D721Med (cell line): ENCODE results near the gene KRTAP4-7.

Source experiments
- DNase-seq: peaks from one replicate; pipeline ENCODE4 v3.0.0; 2011; ENCODE audit warnings: low spot score; ENCODE audit not compliant: insufficient read length
- FAIRE-seq: peaks from 2 replicates; lab custom pipeline; 2011; peaks lifted over from hg19 to GRCh38; lab: Jason Lieb, UNC
- TF ChIP-seq, protein P1 (sequence below): IDR thresholded peaks from 2 replicates; pipeline ENCODE4 v1.5.1; 2012; ENCODE audit warnings: mild to moderate bottlenecking, control low read depth; ENCODE audit not compliant: insufficient read depth; ENCODE audit errors: missing control alignments

The KRTAP4-7 gene

DNA sequence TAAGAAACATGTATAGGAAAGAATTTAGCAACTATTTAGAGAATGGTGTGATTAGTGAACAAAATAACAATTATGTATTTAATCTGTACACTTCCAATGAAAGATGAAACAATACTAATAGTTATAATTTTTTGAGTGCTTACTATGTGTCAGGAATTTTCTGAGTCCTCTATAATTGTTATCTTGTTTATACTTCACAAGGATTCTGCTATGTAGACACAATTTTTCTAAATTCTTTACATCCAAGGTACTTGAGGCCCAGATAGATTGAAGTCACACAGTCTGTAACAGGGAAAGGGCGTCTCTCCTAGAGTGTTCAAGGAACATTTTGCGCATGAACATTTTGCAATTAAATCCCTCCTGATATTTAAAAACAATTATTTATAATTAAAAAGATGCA, 41.1 kb downstream of the KRTAP4-7 start:
- TF ChIP-seq, protein P1, sequence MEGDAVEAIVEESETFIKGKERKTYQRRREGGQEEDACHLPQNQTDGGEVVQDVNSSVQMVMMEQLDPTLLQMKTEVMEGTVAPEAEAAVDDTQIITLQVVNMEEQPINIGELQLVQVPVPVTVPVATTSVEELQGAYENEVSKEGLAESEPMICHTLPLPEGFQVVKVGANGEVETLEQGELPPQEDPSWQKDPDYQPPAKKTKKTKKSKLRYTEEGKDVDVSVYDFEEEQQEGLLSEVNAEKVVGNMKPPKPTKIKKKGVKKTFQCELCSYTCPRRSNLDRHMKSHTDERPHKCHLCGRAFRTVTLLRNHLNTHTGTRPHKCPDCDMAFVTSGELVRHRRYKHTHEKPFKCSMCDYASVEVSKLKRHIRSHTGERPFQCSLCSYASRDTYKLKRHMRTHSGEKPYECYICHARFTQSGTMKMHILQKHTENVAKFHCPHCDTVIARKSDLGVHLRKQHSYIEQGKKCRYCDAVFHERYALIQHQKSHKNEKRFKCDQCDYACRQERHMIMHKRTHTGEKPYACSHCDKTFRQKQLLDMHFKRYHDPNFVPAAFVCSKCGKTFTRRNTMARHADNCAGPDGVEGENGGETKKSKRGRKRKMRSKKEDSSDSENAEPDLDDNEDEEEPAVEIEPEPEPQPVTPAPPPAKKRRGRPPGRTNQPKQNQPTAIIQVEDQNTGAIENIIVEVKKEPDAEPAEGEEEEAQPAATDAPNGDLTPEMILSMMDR, result no peak
- FAIRE-seq, result no peak

DNA sequence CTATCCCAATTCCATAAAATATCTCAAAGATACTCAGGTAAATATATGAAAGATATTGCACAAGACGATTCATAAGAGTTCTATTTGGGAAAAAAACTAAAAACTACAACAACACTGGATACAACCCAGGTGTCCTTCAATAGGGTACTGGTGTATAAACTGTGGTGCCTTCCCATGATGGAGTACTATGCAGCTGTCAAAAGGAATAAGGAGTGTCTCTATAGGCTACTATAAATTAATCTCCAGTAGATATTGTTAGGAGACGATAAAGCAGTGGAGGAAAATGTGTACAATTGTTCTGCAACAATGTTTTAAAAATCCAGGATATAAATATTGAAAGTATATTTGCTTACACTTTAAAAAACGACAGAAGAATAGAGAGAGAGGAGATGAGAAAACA, 42.5 kb downstream of the KRTAP4-7 start:
- FAIRE-seq (no peak), DNase-seq (no peak)
- TF ChIP-seq, protein P1, result no peak

More for the DNA sequence above, 41.1 kb downstream of the KRTAP4-7 start:
- DNase-seq, result no peak

DNA sequence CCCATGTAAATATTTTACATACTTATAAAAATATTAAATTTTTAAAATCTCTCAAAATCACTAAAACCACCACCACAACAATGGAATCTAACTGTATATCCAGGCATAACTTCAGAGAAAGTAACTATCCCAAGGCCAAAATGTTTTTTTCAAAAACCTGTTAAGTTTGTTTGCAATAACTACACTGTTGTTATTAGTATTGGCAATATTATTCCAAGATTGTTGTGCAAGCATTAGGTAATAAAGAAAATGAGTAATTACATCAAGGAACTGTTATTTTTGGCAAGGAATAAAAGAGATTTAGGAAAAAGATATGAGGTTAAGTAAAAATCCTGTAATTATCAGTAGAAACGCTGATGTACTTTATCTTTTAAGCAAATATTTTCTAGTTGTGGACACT, 43.4 kb downstream of the KRTAP4-7 start:
- FAIRE-seq (no peak), DNase-seq (no peak)
- TF ChIP-seq, protein P1, result no peak

DNA sequence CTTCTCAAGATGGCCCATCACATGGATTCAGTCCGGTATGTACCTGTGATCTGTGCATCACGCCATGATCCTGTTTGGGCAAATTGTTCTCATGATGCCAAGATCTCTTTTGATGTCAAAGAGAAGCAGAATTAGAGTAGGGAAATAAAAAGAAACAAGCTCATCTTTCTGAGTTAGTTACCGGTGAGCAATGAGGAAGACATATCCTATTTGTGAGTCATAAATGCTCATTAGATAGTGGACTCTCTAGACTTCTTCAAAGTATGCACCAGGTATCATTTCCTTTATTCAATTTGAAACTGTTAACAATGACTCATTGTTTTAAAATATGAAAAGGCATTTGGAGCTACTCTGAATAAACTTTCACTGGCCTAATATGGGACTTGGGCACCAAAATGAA, 48.0 kb downstream of the KRTAP4-7 start:
- TF ChIP-seq, protein P1, result no peak

DNA sequence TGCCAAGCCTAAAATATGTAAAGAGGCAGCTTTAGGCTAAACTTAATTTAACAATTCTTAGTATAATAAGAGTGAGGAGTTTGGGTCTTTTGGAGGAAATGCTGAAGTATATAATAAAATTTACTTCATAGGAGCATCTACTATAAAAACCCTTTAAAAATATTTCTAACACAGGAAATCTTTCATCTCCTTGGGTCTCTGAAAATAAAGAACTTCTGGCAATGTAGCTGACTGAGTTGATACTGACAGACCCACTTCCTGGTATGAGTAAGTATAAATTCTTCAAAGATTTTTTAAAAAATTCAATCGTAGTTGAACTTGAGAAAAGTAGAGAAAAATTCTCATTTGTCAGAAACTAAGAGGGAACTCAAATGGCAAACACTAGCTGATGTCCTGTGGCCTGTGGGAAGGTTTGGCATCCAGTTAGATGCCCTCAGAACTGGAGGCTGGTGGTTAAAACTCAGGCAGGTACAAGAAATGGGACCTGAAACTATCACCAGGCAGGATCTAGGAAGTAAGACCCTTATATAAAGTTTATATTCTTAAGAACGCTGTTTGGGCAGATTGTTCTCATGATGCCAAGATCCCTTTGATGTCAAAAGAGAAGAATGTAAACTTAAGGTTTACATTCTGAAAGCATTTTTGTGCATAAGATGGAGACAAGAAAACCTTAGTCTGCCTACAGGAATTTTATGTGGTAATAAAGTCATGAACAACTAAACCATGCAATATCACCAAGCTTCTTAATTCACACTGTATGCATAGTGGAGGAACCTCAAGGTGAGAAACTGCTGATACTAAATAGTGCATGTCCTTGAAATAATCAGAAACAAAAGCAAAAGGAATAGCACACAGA, 50.2 kb downstream of the KRTAP4-7 start:
- no peak for FAIRE-seq
- no peak for DNase-seq
- TF ChIP-seq, protein P1, result no peak

More for the DNA sequence above, 48.0 kb downstream of the KRTAP4-7 start:
- FAIRE-seq (no peak), DNase-seq (no peak)
